ENCODE data around the gene PIK3R4.

Gene PIK3R4

GRCh38 chr3:130746246-130747039, at the start of gene PIK3R4:
Gene PIK3R4 (minus strand): TSS chr3:130746829. CDS start chr3:130745218, 1,611 bp downstream.
- peak; percentile 98 for DNase-seq

DNA sequence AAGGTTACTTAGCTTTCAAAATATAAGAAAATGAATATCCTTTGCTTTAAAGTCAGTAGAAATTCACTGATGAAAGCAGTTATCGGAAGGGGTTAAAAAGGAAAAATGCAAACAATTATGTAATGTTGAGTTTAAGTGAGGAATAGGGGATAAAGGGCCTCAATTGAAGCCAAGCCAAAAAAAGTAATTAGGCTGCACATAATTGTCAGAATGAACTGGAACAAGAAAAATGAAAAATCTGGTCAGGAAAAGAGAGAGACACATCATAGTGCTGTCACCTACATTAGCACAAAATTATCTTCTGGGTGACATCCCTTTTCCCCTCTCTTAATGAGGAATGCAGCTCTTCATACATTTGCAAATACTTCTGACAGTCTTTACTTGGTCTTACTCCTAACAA, 48.8 kb upstream of the PIK3R4 start:
- DNase-seq: no peak

DNA sequence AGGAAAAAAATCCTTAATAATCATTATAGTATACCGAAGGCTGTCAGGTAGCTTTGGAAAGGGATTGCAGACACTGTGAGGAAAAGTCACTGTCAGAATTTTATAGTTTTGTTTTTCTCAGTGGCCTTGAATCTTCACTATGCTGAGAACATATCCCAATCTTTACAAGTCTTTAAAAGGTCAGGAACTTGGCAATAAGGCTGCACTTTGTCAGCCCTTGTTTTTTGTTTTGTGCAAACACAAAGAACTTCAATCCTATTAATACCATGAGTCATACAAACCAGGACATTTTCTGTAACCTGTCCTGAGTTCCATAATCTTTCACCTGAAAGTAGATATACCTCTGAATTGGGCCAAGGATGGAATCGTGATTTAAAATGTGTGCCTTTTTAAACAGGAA, 45.6 kb upstream of the PIK3R4 start:
- no peak for DNase-seq

GRCh38 chr3:130789782-130790322, 43.2 kb upstream of the PIK3R4 start:
- no peak for DNase-seq

DNA sequence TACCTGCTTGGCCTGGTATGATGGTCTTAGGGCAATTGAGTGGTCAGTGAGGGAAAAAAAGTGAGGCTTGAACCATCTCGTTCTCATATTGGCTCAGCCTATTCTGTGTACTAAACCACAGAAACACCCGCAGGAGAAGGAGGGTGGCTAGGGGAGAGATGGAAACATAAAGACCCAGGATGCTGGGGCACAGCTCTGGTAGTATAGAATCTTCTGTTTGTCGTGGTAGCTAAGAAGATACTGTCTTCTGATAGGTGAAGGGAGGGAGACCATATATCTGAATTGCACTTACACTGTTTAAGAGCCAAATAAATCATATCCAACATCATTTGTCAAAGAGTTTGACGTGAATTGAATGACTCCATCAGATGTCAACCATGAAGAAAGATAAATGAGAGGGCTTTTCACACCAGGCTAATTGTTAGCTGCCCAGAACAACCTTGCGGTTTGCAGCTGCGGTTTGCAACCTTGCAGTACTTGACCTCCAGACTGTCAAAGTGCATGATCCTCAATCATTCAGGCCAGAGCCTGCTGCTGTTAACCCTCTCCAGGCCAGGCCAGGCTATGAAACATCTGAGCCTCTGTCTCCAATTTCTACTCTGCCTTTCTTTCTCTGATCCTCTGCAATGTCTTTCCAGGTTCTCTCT, 40.9 kb upstream of the PIK3R4 start:
- DNase-seq: peak; percentile 84

GRCh38 chr3:130786306-130786705, 39.7 kb upstream of the PIK3R4 start:
- DNase-seq: no peak

- peak; percentile 76 for DNase-seq
Measured at GRCh38 chr3:130783629-130784028, 37.0 kb upstream of the PIK3R4 start.

DNA sequence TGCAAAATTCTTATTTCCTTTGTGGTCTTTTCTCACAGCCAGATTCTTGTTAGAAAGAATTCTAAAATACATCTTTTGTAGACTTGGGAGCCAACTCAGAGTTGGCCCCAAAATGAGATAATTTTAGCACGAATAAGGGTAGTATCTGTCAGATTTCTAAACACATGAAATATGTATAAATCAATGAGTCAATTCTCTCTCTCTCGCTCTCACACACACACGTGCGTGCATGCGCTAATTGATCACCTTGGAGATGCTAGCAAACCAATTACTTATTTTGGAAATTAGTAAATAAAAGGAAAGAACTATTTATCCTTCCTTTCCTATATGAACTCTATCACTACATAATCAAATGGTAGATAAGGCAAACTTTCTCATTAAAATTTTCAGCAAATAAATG, 32.9 kb upstream of the PIK3R4 start:
- DNase-seq: no peak

GRCh38 chr3:130779031-130779430, 32.4 kb upstream of the PIK3R4 start:
- peak; percentile 94 for DNase-seq

DNA sequence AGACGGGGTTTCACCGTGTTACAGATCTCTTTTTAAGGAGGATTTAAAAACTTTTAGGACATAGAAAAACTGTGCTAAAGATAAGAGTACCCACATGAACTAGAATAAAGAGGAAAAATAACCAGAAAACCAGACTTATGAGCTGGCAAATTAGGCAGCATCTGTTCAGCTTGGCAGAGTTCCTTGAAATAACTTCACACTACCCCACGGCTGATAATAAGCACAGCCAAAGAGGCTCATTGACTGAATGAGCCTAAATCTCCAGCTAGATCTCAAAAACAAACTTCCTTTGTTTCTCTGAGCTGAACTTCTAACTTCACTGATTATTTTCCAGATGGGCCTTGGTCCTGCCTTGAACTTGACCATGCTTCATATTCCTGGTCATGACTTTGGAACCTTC, 26.7 kb upstream of the PIK3R4 start:
- DNase-seq: no peak

GRCh38 chr3:130772129-130772528, 25.5 kb upstream of the PIK3R4 start:
- no peak for DNase-seq

- DNase-seq: no peak
Measured at GRCh38 chr3:130770644-130771043, 24.0 kb upstream of the PIK3R4 start.

DNA sequence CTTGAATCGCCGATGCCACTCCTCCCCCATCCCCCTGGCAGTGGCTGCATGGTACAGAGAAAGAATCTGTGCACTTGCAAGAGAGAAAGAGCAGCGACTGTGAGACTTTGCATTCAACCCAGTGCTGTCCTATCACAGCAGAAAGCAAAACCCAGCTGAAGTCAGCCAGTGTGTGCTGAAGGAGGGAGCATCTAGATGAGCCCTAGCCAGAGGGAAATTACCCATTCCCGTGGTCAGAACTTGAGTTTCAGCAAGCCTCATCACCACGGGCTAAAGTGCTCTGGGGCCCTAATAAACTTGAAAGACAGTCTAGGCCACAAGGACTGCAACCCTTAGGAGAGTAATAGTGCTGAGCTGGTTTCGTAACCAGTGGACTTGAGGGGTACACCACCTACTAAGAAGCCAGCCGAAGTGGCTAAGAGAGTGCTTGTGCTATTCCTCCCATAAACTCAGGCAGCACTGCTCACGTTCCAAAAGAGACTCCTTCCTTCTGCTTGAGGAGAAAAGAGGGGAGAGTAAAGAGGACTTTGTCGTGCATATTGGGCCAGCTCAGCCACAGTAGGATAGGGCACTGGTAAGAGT, 15.2 kb upstream of the PIK3R4 start:
- DNase-seq: no peak

GRCh38 chr3:130760922-130761321, 14.3 kb upstream of the PIK3R4 start:
- DNase-seq: no peak

DNA sequence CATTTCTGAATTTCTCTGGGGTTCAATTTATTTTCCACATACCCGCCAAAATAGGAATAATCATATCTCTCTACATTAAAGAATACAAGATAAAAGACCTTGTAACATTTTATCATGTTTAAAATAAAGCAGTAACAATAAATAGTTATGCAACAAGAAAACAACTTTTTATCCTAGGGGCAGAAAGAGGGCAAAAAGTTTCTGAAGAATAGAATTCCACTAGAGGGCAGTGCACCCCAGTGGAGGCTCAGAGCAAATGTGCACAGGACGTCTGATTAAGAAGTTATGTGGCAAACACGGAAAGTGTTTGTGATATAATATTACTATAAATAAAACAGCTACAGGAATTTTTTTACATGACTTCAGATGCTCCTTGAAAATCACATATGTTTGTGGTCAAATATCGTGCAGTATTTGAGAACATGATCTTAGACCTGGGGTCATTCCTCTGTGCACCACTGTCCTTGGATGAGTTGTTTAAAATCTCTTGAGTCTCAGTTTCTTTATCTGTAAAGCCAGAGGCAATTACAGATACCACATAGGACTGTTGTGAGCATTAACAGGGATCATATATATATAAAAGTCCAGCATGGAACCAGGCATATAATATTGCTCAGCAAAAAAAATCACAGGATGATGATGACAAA, 13.2 kb upstream of the PIK3R4 start:
- peak; percentile 83 for DNase-seq

DNA sequence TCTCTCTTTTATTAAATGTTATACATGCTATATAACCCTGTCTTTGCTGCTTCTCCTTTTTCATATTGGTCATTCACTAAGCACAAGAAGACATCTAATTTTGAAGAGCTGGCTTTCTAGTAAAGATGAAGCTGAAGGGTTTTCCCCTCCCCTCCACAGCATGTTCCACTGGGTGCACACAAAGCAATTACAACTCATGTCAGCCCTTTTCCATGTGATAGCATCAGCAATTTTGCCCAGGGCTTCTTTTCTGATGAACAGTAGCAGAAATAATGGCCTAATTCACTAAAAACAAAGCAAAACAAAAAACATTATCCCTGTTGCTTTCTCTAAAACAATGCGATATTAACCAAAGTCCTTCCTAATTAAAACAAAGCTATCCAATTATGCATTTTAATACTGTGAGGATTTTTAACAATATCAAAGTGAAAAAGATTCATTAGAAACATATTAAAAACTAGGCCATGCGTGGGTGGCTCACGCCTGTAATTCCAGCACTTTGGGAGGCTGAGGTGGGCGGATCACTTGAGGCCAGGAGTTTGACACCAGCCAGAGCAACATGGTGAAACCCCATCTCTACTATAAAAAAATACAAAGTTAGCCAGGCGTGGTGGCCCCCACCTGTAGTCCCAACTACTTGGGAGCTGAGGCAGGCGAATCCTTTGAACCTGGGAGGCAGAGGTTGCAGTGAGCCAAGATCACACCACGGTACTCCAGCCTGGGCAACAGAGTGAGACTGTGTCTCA, 12.2 kb upstream of the PIK3R4 start:
- no peak for DNase-seq

DNA sequence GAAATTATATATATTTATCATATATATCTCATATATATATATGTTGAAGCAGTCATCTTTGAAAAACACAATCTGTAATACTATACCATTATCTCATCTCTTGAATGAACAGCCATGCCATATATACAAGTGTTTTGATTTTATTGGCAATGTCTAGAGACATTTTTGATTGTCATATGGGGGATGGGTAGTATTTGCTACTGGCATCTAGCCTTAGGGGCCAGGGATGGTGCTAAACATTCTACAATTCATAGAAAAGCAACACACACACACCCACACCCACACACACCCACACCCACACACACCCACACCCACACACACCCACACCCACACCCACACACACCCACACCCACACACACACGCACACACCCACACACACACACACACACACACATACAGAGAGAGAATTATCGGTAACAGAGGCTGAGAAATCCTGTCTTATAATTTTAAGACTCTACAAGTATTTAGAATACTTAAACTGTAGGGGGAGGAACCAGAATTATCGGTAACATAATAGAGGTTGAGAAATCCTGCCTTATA, 11.1 kb upstream of the PIK3R4 start:
- DNase-seq: no peak

DNA sequence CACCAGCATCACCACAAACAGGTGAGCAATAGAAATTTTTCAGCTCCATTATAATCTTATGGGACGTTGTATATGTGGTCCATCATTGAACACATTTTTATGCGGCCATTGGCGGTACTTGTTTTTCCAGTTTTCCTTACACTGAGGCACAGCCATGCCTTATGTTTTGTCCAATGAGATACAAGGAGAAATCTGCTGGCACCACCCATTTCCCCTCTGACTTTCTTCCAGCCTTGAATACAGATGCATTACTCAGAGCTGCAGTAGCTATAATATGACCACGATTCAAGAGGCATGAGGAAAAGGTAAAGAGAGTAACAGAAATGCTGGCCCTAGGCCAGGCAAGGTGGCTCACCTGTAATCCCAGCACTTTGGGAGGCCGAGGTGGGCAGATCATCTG, 9.0 kb upstream of the PIK3R4 start:
- DNase-seq: no peak

DNA sequence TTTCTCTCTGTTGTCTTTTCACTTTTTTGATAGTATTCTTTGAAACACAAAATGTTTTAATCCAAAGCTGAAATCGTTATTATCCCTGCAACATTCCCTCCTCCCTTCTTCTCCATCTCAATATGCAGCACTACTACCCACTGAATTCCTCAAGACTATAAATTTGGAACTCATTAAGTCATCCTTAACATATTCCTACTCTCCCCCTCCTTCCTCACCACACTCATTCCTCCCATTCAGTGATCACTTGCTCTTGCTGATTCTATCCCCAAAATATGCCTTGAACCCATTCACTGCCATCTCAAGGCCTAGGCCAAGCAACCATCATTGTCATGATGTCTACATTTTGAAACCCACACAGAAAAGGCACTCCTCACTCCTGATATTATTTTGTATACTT, 2.4 kb upstream of the PIK3R4 start:
- DNase-seq: no peak

DNA sequence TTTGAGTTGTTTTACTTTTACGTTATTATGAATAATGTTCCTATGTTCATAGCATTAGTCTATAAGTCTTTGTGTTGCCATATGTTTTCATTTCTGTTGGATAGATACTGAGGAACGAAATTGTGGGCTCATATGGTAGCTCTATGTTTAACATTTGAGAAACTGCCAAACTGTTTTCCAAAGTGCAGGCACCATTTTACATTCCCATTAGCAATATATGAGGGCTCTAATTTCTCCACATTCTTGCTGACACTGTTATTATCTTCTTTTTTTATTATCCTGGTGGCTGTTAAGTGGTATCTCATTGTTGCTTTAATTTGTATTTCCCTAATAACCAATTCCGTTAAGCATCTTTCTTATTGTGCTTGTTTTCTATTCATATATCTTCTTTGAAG, 1.8 kb upstream of the PIK3R4 start:
- no peak for DNase-seq

GRCh38 chr3:130743354-130743753, 3.3 kb downstream of the PIK3R4 start:
- DNase-seq: no peak

DNA sequence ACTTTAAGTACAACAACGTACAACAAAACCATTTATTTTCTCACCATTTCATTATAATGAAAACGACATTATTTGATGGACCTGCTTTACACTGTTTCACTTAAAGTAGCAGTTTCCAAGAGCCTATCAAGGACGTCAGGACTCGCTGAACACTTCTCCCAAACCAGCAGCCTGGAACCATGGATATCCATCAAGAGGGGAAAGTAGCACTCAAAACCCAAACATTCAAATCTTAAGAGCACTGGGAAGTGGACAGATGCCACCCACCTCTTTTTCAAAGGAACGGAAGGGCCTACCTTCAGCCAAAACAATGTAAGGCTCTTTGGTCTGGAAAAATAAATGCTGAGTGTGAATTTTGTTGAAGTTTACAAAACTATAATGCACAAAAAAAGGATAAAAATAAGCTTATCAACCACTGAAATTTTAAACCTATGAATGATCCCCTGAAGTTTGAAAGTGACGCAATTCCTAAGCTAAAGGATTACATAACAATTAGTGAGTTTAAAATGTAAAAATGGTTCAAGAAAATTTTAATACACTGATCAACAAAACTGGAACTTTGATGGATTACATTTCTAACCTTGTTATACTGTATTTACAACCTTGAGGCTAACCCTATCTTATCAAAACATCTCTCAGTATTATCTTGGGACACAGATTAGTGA, 4.6 kb downstream of the PIK3R4 start:
- DNase-seq: no peak

Data from NCI-H2107 (cell line).